IMR-90 (cell line): ENCODE data around the gene BOLL. TPM values are rescaled to one million over a fixed set of nuclear protein-coding genes. Genes with fewer than 3 reads are reported as not detected.

Experiments used
- ATAC-seq: fragments of 200-7000 bp; cut with Tn5 transposase; 2 replicates; pipeline ENCODE4 v1.9.1; 2020; ENCODE audit warnings: low read depth, mild to moderate bottlenecking, moderate library complexity
- BruUV-seq: library from RNA; stranded (reverse); fragments of 400-500 nt; replicated peaks from 2 replicates; lab custom pipeline; 2021; lab: Mats Ljungman, UMichigan
- CTCF ChIA-PET: fragments of 300-600 bp; formaldehyde crosslinking; extraction: SDS; loops from one replicate; lab custom pipeline; 2021; ENCODE audit warnings: antibody characterized with exemption; lab: Yijun Ruan, JAX
- POLR2A ChIA-PET: fragments of 300-600 bp; sonication (Branson Sonifier 250); formaldehyde crosslinking; loops from one replicate; lab custom pipeline; 2022; ENCODE audit warnings: antibody characterized with exemption; ENCODE audit not compliant: unreplicated experiment; lab: Charles Lee
- DNase-seq: peaks from one replicate; pipeline ENCODE4 v3.0.0; 2013
- H2AFZ ChIP-seq: replicated peaks from 2 replicates; pipeline ENCODE3; 2013; ENCODE audit warnings: low read length, mild to moderate bottlenecking; ENCODE audit not compliant: poor library complexity
- H2AK5ac ChIP-seq: 2 replicates; pipeline ENCODE4 v1.6.1; 2013; ENCODE audit warnings: low read depth, low read length, inconsistent platforms
- H2AK9ac ChIP-seq: replicated peaks from 2 replicates; pipeline ENCODE3; 2013; ENCODE audit warnings: mild to moderate bottlenecking, low read depth, low read length, moderate library complexity; ENCODE audit not compliant: poor library complexity
- H2BK120ac ChIP-seq: 2 replicates; pipeline ENCODE4 v1.6.1; 2013; ENCODE audit warnings: low read depth, low read length, inconsistent platforms
- H2BK15ac ChIP-seq: 3 replicates; pipeline ENCODE4 v1.6.1; 2013; ENCODE audit warnings: low read depth, low read length, inconsistent platforms
- H2BK20ac ChIP-seq: 2 replicates; pipeline ENCODE4 v1.6.1; 2013; ENCODE audit warnings: low read depth, mild to moderate bottlenecking, inconsistent platforms, low read length, moderate library complexity
- H2BK5ac ChIP-seq: 2 replicates; pipeline ENCODE4 v1.6.1; 2013; ENCODE audit warnings: mild to moderate bottlenecking, low read depth, low read length, inconsistent platforms; ENCODE audit not compliant: poor library complexity, severe bottlenecking
- H3K14ac ChIP-seq: replicated peaks from 2 replicates; pipeline ENCODE4 v1.6.1; 2013; ENCODE audit warnings: low read depth, low read length, inconsistent platforms
- H3K18ac ChIP-seq: 2 replicates; pipeline ENCODE4 v1.6.1; 2013; ENCODE audit warnings: low read depth, low read length, control low read depth
- H3K23ac ChIP-seq: 2 replicates; pipeline ENCODE4 v1.6.1; 2013; ENCODE audit warnings: low read depth, low read length, inconsistent platforms
- H3K27ac ChIP-seq: 2 replicates; pipeline ENCODE4 v1.5.1; 2013; ENCODE audit warnings: mild to moderate bottlenecking, control low read depth, low read length; ENCODE audit not compliant: insufficient read depth
- H3K27me3 ChIP-seq: 2 replicates; pipeline ENCODE4 v1.6.1; 2013; ENCODE audit warnings: low read length; ENCODE audit not compliant: control insufficient read depth, insufficient read depth
- H3K36me3 ChIP-seq: 2 replicates; pipeline ENCODE4 v1.6.1; 2013; ENCODE audit warnings: low read length, mixed read lengths; ENCODE audit not compliant: control insufficient read depth, insufficient read depth
- H3K4ac ChIP-seq: 2 replicates; pipeline ENCODE4 v1.6.1; 2013; ENCODE audit warnings: low read depth, low read length, inconsistent platforms
- H3K4me1 ChIP-seq: 2 replicates; pipeline ENCODE4 v1.6.1; 2013; ENCODE audit warnings: low read length, mixed read lengths; ENCODE audit not compliant: control insufficient read depth, insufficient read depth
- H3K4me2 ChIP-seq: 2 replicates; pipeline ENCODE4 v1.6.1; 2013; ENCODE audit warnings: low read depth, mild to moderate bottlenecking, control low read depth, low read length, moderate library complexity
- H3K4me3 ChIP-seq: 2 replicates; pipeline ENCODE4 v1.5.1; 2013; ENCODE audit warnings: low read depth, mild to moderate bottlenecking, control low read depth, low read length, moderate library complexity; ENCODE audit not compliant: insufficient read depth
- H3K56ac ChIP-seq: 2 replicates; pipeline ENCODE4 v1.6.1; 2013; ENCODE audit warnings: low read length, inconsistent platforms; ENCODE audit not compliant: insufficient read depth; ENCODE audit errors: extremely low read depth
- H3K79me1 ChIP-seq, 2 experiments: 2 replicates each; pipeline ENCODE4 v1.6.1; 2013; ENCODE audit warnings: low read length in 2 of 2, inconsistent platforms in 1 of 2, low read depth in 1 of 2
- H3K9ac ChIP-seq: 2 replicates; pipeline ENCODE4 v1.6.1; 2013; ENCODE audit warnings: low read depth, low read length, control low read depth
- H3K9me1 ChIP-seq: 2 replicates; pipeline ENCODE4 v1.6.1; 2013; ENCODE audit warnings: low read length, inconsistent platforms; ENCODE audit not compliant: insufficient read depth
- H3K9me3 ChIP-seq: 2 replicates; pipeline ENCODE4 v1.6.1; 2013; ENCODE audit warnings: low read length; ENCODE audit not compliant: control insufficient read depth, insufficient read depth
- H4K20me1 ChIP-seq: 2 replicates; pipeline ENCODE4 v1.6.1; 2013; ENCODE audit warnings: low read length, inconsistent platforms; ENCODE audit not compliant: insufficient read depth
- H4K5ac ChIP-seq: 2 replicates; pipeline ENCODE4 v1.6.1; 2013; ENCODE audit warnings: mild to moderate bottlenecking, low read depth, low read length, control low read depth
- H4K8ac ChIP-seq, 2 experiments: 2 replicates each; pipeline ENCODE4 v1.6.1; 2013; ENCODE audit warnings: low read depth in 2 of 2, low read length in 2 of 2, control low read depth in 1 of 2, inconsistent platforms in 1 of 2
- H4K91ac ChIP-seq: 2 replicates; pipeline ENCODE4 v1.6.1; 2013; ENCODE audit warnings: low read depth, low read length, inconsistent platforms; ENCODE audit not compliant: insufficient read depth
- BHLHE40 ChIP-seq: fragments of 150-350 bp; IDR thresholded peaks from 2 replicates; pipeline ENCODE4 v1.6.1; 2016; ENCODE audit warnings: mild to moderate bottlenecking, low read depth, low read length
- CHD1 ChIP-seq: IDR thresholded peaks from 2 replicates; pipeline ENCODE4 v1.6.1; 2012; ENCODE audit warnings: low read depth, low read length, improper control_type of control experiment
- ELK1 ChIP-seq: fragments of 150-350 bp; IDR thresholded peaks from 2 replicates; pipeline ENCODE4 v1.6.1; 2016; ENCODE audit warnings: low read depth, mild to moderate bottlenecking, low read length, moderate library complexity, borderline replicate concordance
- FOS ChIP-seq: fragments of 150-350 bp; IDR thresholded peaks from 2 replicates; pipeline ENCODE4 v1.6.1; 2016; ENCODE audit warnings: low read depth, low read length
- MAFK ChIP-seq: IDR thresholded peaks from 2 replicates; pipeline ENCODE4 v1.6.1; 2012; ENCODE audit warnings: low read depth, low read length, improper control_type of control experiment
- MAZ ChIP-seq: IDR thresholded peaks from 2 replicates; pipeline ENCODE4 v1.6.1; 2012; ENCODE audit warnings: low read depth, mild to moderate bottlenecking, low read length, improper control_type of control experiment, moderate library complexity, borderline replicate concordance
- NFE2L2 ChIP-seq: fragments of 150-350 bp; IDR thresholded peaks from 2 replicates; pipeline ENCODE4 v1.6.1; 2016; ENCODE audit warnings: low read depth, mild to moderate bottlenecking, low read length
- POLR2A ChIP-seq: IDR thresholded peaks from 2 replicates; pipeline ENCODE4 v1.6.1; 2012; ENCODE audit warnings: mild to moderate bottlenecking, low read depth, low read length
- RAD21 ChIP-seq: IDR thresholded peaks from 2 replicates; pipeline ENCODE4 v1.6.1; 2012; ENCODE audit warnings: low read length, improper control_type of control experiment
- RCOR1 ChIP-seq: IDR thresholded peaks from 2 replicates; pipeline ENCODE4 v1.6.1; 2012; ENCODE audit warnings: mild to moderate bottlenecking, low read length, improper control_type of control experiment; ENCODE audit not compliant: insufficient replicate concordance
- RFX5 ChIP-seq: IDR thresholded peaks from 2 replicates; pipeline ENCODE4 v1.8.0; 2012; ENCODE audit warnings: low read depth, mild to moderate bottlenecking, low read length, moderate library complexity
- SMC3 ChIP-seq: fragments of 150-350 bp; IDR thresholded peaks from 2 replicates; pipeline ENCODE4 v1.6.1; 2016; ENCODE audit warnings: low read depth, mild to moderate bottlenecking, antibody characterized with exemption, low read length, moderate library complexity
- WGBS, 2 experiments: methylation state at CpG; one replicate each; pipeline versions ENCODE4 v1.1.5 to v1.1.7; 2013; ENCODE audit warnings: missing lambda C conversion rate in 2 of 2; ENCODE audit not compliant: insufficient read length in 1 of 2; ENCODE audit errors: extremely low coverage in 2 of 2; 5-methylcytosine and 5-hydroxymethylcytosine counted together
- dilution Hi-C: fragments of 300-500 bp; cut with HindIII; formaldehyde crosslinking; loops from one replicate; pipeline ENCODE4 v1.14.3; 2018; ENCODE audit warnings: low sequenced_read_pairs; ENCODE audit not compliant: unreplicated experiment
- in situ Hi-C: fragments of 300-500 bp; cut with MboI; formaldehyde crosslinking; loops from 3 replicates; pipeline ENCODE4 v1.14.3; 2019; ENCODE audit warnings: low sequenced_read_pairs, inconsistent platforms, mixed read lengths
- intact Hi-C: fragments of 100-400 bp; cut with micrococcal nuclease; formaldehyde crosslinking; loops from 2 replicates; pipeline ENCODE4 v1.10.0; 2022
- polyA plus RNA-seq, 3 experiments: library from polyadenylated mRNA; depleted of rRNA; stranded (reverse); fragments of >200 nt; gene quantifications; 2 replicates each; pipeline ENCODE4 v1.2.3, GENCODE V29; 2012; ENCODE audit warnings: low replicate concordance in 1 of 3
- total RNA-seq: library from RNA; depleted of rRNA; stranded (reverse); fragments of >200 nt; gene quantifications from 2 replicates; pipeline ENCODE4 v1.2.3, GENCODE V29; 2012
- TF ChIP-seq, protein P1 (sequence below): conservative IDR thresholded peaks from 2 replicates; pipeline ENCODE4 v1.5.1; 2012; ENCODE audit warnings: mild to moderate bottlenecking, low read depth, low read length, improper control_type of control experiment
- TF ChIP-seq, protein P2 (sequence below): fragments of 150-350 bp; IDR thresholded peaks from 2 replicates; pipeline ENCODE4 v1.6.1; 2017; ENCODE audit warnings: mild to moderate bottlenecking, antibody characterized with exemption, low read length, low read depth

BOLL gene
- total and polyA plus RNA-seq, 2 of the 4 experiments (the other 2 are of a cell fraction) = not detected

DNA sequence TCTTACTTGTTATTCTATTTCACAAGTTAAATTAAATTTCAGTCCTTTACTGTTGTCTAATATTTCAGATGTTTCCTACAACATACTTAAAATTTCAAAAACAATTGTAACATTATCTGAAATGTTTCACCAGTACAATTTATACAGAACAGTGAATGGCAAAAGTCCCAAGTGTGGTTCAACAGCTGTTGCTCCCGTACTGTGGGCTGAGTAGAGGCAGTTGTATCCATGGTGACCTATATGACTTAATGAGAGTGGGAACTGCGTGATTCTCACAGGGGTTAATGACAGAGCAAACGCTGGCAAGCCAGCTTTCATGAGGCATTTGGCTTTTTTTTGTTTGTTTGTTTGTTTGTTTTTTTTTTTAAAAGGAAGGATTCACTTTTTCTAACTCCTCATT lies 13.9 kb upstream of the BOLL start:
- Histone ChIP-seq H3K9me1 (no peaks in the 10 kb centered on the region), H3K9me3 (no peaks in the 10 kb centered on the region), H2AFZ (no peak overlapping the region), H3K23ac (no peak overlapping the region), H2AK5ac (no peak overlapping the region), H2BK20ac (no peak overlapping the region), H3K36me3 (no peaks in the 10 kb centered on the region), H2BK5ac (no peak overlapping the region), H4K20me1 (no peaks in the 10 kb centered on the region), H2AK9ac (no peak overlapping the region), H3K4me3 (no peak overlapping the region), H3K18ac (no peak overlapping the region), H3K27me3 (peaks cover 4% of the 10 kb centered on the region), H3K4me1 (no peaks in the 10 kb centered on the region), H4K91ac (no peak overlapping the region), H3K27ac (no peak overlapping the region), H3K9ac (no peak overlapping the region), H2BK15ac (no peak overlapping the region), H3K56ac (no peak overlapping the region), H3K14ac (no peak overlapping the region), H2BK120ac (no peak overlapping the region), H3K79me1 (no peaks in the 10 kb centered on the region), H4K5ac (no peak overlapping the region), H4K8ac (no peak overlapping the region), H3K4me2 (no peak overlapping the region), H3K4ac (no peak overlapping the region)
- in situ Hi-C loops (no loop called here), intact Hi-C loops (no loop called here), dilution Hi-C loops (no loop called here)
- BruUV-seq = no TSS peak
- WGBS, 2 experiments = no CpG with 5 or more reads among the region's 3 CpGs
- DNase-seq = no peak
- no peak for ATAC-seq
- ChIA-PET CTCF (no interaction called here), POLR2A (no interaction called here)
- no peak for TF ChIP-seq ELK1
- no peak for TF ChIP-seq RCOR1
- TF ChIP-seq CHD1 = no peak
- TF ChIP-seq RFX5 = no peak
- TF ChIP-seq BHLHE40 = no peak
- no peak for TF ChIP-seq RAD21
- no peak for TF ChIP-seq POLR2A
- TF ChIP-seq FOS = no peak
- TF ChIP-seq, protein P1, sequence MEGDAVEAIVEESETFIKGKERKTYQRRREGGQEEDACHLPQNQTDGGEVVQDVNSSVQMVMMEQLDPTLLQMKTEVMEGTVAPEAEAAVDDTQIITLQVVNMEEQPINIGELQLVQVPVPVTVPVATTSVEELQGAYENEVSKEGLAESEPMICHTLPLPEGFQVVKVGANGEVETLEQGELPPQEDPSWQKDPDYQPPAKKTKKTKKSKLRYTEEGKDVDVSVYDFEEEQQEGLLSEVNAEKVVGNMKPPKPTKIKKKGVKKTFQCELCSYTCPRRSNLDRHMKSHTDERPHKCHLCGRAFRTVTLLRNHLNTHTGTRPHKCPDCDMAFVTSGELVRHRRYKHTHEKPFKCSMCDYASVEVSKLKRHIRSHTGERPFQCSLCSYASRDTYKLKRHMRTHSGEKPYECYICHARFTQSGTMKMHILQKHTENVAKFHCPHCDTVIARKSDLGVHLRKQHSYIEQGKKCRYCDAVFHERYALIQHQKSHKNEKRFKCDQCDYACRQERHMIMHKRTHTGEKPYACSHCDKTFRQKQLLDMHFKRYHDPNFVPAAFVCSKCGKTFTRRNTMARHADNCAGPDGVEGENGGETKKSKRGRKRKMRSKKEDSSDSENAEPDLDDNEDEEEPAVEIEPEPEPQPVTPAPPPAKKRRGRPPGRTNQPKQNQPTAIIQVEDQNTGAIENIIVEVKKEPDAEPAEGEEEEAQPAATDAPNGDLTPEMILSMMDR = no peak
- TF ChIP-seq NFE2L2 = no peak
- TF ChIP-seq MAZ = no peak
- no peak for TF ChIP-seq MAFK
- TF ChIP-seq, protein P2, sequence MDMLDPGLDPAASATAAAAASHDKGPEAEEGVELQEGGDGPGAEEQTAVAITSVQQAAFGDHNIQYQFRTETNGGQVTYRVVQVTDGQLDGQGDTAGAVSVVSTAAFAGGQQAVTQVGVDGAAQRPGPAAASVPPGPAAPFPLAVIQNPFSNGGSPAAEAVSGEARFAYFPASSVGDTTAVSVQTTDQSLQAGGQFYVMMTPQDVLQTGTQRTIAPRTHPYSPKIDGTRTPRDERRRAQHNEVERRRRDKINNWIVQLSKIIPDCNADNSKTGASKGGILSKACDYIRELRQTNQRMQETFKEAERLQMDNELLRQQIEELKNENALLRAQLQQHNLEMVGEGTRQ = no peak
- no peak for TF ChIP-seq SMC3
